ENCODE measurements around the gene C19orf67.

The C19orf67 gene

GRCh38 chr19:14114439-14114838 is 28.9 kb upstream of the C19orf67 start:
- Mint-ChIP-seq H3K4me3 (no peak overlapping the region), H3K9me3 (no peaks in the 10 kb centered on the region), H3K27me3 (no peaks in the 10 kb centered on the region), H3K36me3 (no peaks in the 10 kb centered on the region), H3K27ac (no peak overlapping the region), H3K4me1 (peaks cover 47% of the 10 kb centered on the region)
- ATAC-seq, result no peak

DNA sequence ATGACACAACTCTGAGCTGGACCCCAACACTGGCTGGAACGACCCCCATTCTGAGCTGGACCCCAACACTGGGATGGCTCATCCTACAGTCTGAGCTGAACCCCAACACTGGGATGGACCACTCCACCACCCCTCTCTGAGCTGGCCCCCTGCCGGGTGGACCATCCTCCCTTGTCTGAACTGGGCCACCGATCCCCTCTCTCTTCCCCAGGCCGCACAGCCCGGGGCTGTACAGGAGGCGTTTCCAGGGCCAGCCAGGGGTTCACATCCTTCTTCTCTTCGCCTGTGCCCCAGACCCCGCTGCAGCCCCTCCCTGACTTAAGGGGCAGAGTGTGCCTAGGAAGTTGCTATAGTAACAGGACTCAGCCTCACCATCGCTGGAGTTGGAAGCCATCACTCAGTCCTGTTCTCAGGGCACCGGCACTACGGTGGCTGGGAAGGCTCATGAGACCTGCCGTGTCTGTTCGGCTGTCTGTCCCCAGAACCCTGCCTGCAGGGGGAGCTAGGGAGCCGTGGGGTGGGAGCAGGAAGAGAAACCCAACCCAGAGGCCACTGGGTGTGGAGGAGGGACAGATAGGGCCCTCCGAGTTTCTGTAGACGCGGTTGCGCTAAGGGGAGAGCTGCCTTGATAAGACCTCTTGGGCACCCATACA is 28.3 kb upstream of the C19orf67 start:
- no peaks in the 10 kb centered on the region for H3K27me3 Mint-ChIP-seq
- ATAC-seq, result no peak
- H3K4me3 Mint-ChIP-seq, result no peak overlapping the region
- no peaks in the 10 kb centered on the region for H3K9me3 Mint-ChIP-seq
- H3K27ac Mint-ChIP-seq, result no peak overlapping the region
- H3K4me1 Mint-ChIP-seq, result peaks cover 43% of the 10 kb centered on the region
- H3K36me3 Mint-ChIP-seq, result no peaks in the 10 kb centered on the region

GRCh38 chr19:14112809-14113385 is 27.3 kb upstream of the C19orf67 start:
- Mint-ChIP-seq H3K27ac (no peak overlapping the region), H3K4me1 (peaks cover 36% of the 10 kb centered on the region), H3K9me3 (no peaks in the 10 kb centered on the region), H3K4me3 (no peak overlapping the region), H3K36me3 (no peaks in the 10 kb centered on the region), H3K27me3 (no peaks in the 10 kb centered on the region)
- ATAC-seq, result no peak

DNA sequence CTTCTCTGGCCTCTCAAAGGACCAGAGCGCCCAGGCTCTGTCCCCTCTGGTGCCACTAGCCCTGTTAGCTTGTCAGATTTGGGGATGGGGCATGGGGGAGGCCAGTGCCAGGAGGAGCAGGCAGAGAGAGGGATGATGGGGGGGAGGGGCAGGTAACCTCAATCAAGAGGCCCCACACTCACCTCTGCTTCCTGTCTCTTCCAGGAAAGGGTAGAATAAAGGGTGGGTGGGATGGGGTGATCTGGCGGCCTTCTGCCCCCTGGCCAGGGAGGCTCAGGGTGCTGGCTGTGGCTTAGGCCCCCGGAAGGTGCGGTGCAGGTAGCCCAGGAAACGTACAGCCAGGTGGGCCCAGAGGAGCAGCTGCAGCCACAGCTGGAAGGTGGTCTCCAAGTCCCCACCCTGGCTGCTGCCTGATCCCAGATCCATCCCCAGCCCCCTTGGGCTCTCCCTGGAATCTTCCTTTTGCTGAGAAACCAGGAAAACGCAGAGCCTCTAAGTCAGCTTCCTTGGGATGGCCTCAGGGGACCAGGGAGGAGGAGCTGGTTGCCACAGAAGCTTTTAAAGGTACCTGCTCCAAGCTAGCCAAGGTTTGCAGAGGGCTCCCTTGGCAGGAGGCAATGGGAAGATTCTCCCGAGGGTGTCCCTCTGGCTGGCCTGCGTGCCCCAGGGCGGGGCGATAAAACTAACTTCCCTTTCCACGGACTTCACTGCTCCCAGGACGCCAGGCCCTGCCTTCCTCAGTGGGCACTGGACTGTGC is 26.6 kb upstream of the C19orf67 start:
- H3K27ac Mint-ChIP-seq, result no peak overlapping the region
- peaks cover 1% of the 10 kb centered on the region for H3K36me3 Mint-ChIP-seq
- ATAC-seq, result no peak
- H3K27me3 Mint-ChIP-seq, result no peaks in the 10 kb centered on the region
- H3K9me3 Mint-ChIP-seq, result no peaks in the 10 kb centered on the region
- peaks cover 36% of the 10 kb centered on the region for H3K4me1 Mint-ChIP-seq
- H3K4me3 Mint-ChIP-seq, result no peak overlapping the region

DNA sequence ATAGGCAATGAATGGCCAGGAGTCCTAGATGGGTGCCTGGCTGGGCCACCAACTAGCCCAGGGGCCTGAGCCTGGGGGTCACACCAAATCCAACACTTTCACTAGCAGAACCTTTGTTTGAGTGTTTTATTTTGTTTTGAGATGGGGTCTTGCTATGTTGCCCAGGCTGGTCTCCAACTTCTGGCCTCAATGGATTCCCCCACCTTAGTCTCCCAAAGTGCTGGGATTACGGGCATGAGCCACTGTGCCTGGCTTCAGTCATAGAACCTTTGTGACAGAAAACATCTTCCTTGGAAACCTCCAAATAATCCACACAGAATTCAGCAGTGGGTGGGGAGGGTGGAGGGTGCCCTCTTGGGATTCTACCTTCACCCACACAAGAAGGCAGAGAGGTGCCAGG is 25.9 kb upstream of the C19orf67 start:
- Mint-ChIP-seq H3K9me3 (no peaks in the 10 kb centered on the region), H3K4me1 (peaks cover 29% of the 10 kb centered on the region), H3K36me3 (peaks cover 9% of the 10 kb centered on the region), H3K27ac (peak overlapping the region; percentile 27), H3K27me3 (no peaks in the 10 kb centered on the region), H3K4me3 (no peak overlapping the region)
- no peak for ATAC-seq

GRCh38 chr19:14110650-14111049 is 25.1 kb upstream of the C19orf67 start:
- no peak overlapping the region for H3K4me3 Mint-ChIP-seq
- H3K36me3 Mint-ChIP-seq, result peaks cover 10% of the 10 kb centered on the region
- H3K27me3 Mint-ChIP-seq, result no peaks in the 10 kb centered on the region
- H3K9me3 Mint-ChIP-seq, result no peaks in the 10 kb centered on the region
- no peak for ATAC-seq
- peaks cover 21% of the 10 kb centered on the region for H3K4me1 Mint-ChIP-seq
- H3K27ac Mint-ChIP-seq, result peak overlapping the region; percentile 27

DNA sequence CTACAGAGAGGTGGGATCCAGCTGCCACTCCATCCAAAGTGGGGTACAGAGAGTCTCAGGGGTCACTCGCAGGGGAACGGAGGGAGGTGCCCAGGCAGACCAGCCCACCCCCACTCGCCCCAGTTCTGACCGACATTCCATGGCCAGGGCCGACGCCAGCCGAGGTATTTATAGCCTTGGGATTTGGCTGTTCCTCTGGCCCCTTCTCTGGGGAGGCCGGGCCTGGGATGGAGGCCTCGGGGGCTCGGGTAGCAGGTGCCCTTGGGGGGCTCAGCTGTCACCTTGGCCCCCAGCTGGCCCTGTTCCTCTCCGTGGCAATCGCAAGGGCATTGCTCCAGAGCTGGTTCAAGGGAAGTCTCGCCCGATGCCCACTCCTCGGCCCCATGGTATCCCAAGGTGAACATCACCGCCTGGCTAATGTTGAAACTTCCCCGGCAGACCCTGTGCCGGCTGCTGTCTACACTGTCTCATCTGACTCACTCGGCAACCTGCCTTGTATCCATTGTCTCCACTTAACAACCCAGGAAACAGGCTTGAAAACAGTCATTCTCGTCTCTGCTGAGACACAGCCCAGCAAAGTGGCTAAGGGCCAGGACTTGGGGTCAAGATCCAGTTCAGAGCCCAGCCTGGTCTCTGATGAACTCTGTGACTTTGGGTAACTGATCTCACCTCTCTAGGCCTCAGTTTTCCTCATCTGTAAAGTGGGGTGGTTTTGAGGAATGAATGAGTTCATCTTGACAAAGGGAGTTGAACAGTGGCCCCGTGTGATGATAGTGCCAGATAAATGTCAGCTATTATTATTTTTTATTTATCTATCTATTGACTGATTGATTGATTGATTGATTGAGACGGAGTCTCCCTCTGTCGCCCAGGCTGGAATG is 22.2 kb upstream of the C19orf67 start:
- no peaks in the 10 kb centered on the region for H3K9me3 Mint-ChIP-seq
- H3K27ac Mint-ChIP-seq, result no peak overlapping the region
- no peaks in the 10 kb centered on the region for H3K27me3 Mint-ChIP-seq
- ATAC-seq, result no peak
- H3K4me3 Mint-ChIP-seq, result no peak overlapping the region
- H3K36me3 Mint-ChIP-seq, result peaks cover 10% of the 10 kb centered on the region
- H3K4me1 Mint-ChIP-seq, result no peaks in the 10 kb centered on the region

- no peaks in the 10 kb centered on the region for H3K9me3 Mint-ChIP-seq
- H3K4me1 Mint-ChIP-seq, result no peaks in the 10 kb centered on the region
- H3K36me3 Mint-ChIP-seq, result peaks cover 10% of the 10 kb centered on the region
- ATAC-seq, result peak; percentile 58
- no peak overlapping the region for H3K27ac Mint-ChIP-seq
- H3K4me3 Mint-ChIP-seq, result no peak overlapping the region
- no peaks in the 10 kb centered on the region for H3K27me3 Mint-ChIP-seq
Measured at GRCh38 chr19:14106840-14107239, 21.3 kb upstream of the C19orf67 start.

DNA sequence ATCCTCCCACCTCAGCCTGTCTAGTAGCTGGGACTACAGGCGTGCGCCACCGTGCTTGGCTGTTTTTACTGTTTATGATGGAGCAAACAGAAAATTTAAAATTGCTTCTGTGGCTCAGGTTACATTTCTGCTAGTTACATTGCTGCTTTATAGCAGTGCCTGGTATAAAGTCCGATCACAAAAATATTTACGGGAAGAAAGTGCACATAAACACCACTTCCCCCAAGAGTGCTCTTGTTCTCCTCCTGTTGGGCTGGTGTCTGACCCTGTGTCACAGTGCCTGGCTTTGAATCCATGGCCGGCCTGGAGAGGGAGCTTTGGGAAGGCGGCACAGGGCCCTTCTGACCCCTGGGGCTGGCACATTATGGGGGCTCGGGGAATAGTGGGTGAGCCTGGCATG is 20.1 kb upstream of the C19orf67 start:
- Mint-ChIP-seq H3K9me3 (no peaks in the 10 kb centered on the region), H3K4me3 (no peak overlapping the region), H3K36me3 (peaks cover 13% of the 10 kb centered on the region), H3K4me1 (no peaks in the 10 kb centered on the region), H3K27ac (no peak overlapping the region), H3K27me3 (no peaks in the 10 kb centered on the region)
- no peak for ATAC-seq

- no peak overlapping the region for H3K4me3 Mint-ChIP-seq
- H3K27me3 Mint-ChIP-seq, result no peaks in the 10 kb centered on the region
- ATAC-seq, result no peak
- peaks cover 16% of the 10 kb centered on the region for H3K36me3 Mint-ChIP-seq
- H3K4me1 Mint-ChIP-seq, result no peaks in the 10 kb centered on the region
- no peak overlapping the region for H3K27ac Mint-ChIP-seq
- no peaks in the 10 kb centered on the region for H3K9me3 Mint-ChIP-seq
Measured at GRCh38 chr19:14103310-14103709, 17.7 kb upstream of the C19orf67 start.

DNA sequence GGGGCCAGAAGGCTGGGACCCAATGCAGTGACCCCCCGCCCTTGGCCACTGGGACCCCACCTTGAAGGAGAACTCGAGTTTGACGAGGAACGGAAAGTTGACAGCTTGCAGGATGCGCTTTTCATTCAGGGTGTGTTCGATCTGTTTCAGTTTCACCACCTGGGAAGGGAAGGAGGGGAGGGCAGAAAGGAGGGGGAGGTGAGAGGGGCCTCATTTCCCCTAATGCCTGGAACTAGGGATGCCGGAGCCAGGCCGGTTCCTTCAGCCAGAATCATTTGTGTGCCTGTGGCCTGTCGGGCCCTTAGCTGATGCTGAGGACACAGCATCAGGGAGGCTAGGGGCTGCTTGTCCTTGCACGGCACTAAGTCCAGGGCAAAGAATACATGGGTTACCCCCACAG is 17.2 kb upstream of the C19orf67 start:
- H3K27ac Mint-ChIP-seq, result no peak overlapping the region

DNA sequence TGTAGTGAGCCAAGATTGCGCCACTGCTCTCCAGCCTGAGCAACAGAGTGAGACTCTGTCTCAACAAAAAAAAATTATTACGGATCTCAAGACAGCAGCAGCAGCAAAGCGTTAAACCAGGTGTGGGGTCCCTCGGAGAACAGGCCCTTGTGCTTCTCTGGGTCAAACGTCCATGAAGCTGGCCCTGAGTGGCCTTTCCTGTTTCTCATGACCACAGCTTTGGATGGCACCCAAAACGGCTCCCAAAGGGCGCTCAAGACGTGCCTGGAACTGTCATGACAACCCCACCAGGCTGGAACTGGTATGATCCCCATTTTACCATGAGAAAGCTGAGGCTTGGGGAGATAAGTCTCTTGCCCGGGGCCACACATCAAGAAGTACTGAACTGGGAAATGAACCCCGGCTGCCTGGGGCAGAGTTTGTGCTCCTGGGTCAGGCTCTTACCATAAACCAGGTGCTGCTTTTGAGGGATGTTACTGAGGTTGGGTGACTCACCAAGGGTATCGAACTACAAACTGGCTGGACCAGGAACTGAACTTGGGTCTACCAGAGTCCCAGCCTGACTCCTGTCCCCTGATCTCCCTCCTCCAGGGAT is 16.6 kb upstream of the C19orf67 start:
- Mint-ChIP-seq H3K27ac (no peak overlapping the region), H3K27me3 (no peaks in the 10 kb centered on the region), H3K36me3 (peaks cover 25% of the 10 kb centered on the region), H3K9me3 (no peaks in the 10 kb centered on the region), H3K4me3 (no peak overlapping the region), H3K4me1 (no peaks in the 10 kb centered on the region)
- ATAC-seq, result no peak

More for the DNA sequence above, 17.2 kb upstream of the C19orf67 start:
- H3K27me3 Mint-ChIP-seq, result no peaks in the 10 kb centered on the region
- H3K4me1 Mint-ChIP-seq, result no peaks in the 10 kb centered on the region
- H3K4me3 Mint-ChIP-seq, result no peak overlapping the region
- peaks cover 21% of the 10 kb centered on the region for H3K36me3 Mint-ChIP-seq
- no peaks in the 10 kb centered on the region for H3K9me3 Mint-ChIP-seq
- ATAC-seq, result no peak

DNA sequence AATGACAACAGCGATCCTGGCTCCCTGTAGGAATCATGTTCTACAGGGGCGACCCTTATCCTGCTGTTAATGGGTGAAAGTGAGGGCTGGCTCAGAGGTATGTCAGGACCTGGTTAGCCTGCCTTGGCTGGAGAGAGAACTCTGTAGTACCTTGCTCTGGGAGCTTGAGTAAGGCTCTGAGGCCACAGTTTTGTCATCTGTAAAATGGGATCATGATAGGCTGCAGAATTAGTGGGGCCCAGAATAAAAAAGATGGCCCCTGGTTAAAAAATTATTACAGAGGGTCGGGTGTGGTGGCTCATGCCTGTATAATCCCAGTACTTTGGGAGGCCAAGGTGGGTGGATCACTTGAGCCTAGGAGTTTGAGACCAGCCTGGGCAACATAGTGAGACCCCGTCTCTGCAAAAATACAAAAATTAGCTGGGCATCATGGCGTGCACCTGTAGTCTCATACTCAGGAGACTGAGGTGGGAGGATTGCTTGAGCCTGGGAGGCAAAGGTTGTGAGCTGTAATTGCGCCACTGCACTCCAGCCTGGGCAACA is 15.5 kb upstream of the C19orf67 start:
- ATAC-seq, result no peak
- no peaks in the 10 kb centered on the region for H3K4me1 Mint-ChIP-seq
- no peaks in the 10 kb centered on the region for H3K27me3 Mint-ChIP-seq
- H3K36me3 Mint-ChIP-seq, result peaks cover 26% of the 10 kb centered on the region
- no peak overlapping the region for H3K27ac Mint-ChIP-seq
- no peaks in the 10 kb centered on the region for H3K9me3 Mint-ChIP-seq
- H3K4me3 Mint-ChIP-seq, result no peak overlapping the region

- peaks cover 26% of the 10 kb centered on the region for H3K36me3 Mint-ChIP-seq
- no peak for ATAC-seq
- no peak overlapping the region for H3K4me3 Mint-ChIP-seq
- H3K27me3 Mint-ChIP-seq, result no peaks in the 10 kb centered on the region
- no peak overlapping the region for H3K27ac Mint-ChIP-seq
- no peaks in the 10 kb centered on the region for H3K4me1 Mint-ChIP-seq
- H3K9me3 Mint-ChIP-seq, result peaks cover 3% of the 10 kb centered on the region
Measured at GRCh38 chr19:14097532-14098151, 12.1 kb upstream of the C19orf67 start.

All from stimulated activated memory B cell treated with anti-CD40 and anti-IgM and Interleukin-4, amounts not matched to agents 10 μg/mL and 1 μg/mL and 100 μg/mL, for 72 hours (primary cell).